Muscle of leg (tissue), 11 donors: ENCODE data around the gene CDO1. TPM values are rescaled to one million over a fixed set of nuclear protein-coding genes. Genes with fewer than 3 reads are reported as not detected.

Source experiments
- DNase-seq: peaks from one replicate; pipeline ENCODE4 v3.0.0; 2013
- H3K27ac ChIP-seq: one replicate; pipeline ENCODE4 v1.5.1; 2013; ENCODE audit warnings: mild to moderate bottlenecking, low read length, control low read depth
- H3K27me3 ChIP-seq: one replicate; pipeline ENCODE4 v1.6.1; 2013; ENCODE audit warnings: low read length; ENCODE audit not compliant: control insufficient read depth, insufficient read depth
- H3K36me3 ChIP-seq: one replicate; pipeline ENCODE4 v1.6.1; 2013; ENCODE audit warnings: low read length; ENCODE audit not compliant: control insufficient read depth, insufficient read depth
- H3K4me1 ChIP-seq: one replicate; pipeline ENCODE4 v1.6.1; 2013; ENCODE audit warnings: low read length; ENCODE audit not compliant: control insufficient read depth, insufficient read depth
- H3K4me3 ChIP-seq: one replicate; pipeline ENCODE4 v1.5.1; 2013; ENCODE audit warnings: low read length, control low read depth
- H3K9me3 ChIP-seq: replicated peaks from 2 replicates; pipeline ENCODE4 v1.6.1; 2013; ENCODE audit warnings: low read depth, low read length; ENCODE audit not compliant: control insufficient read depth
- WGBS: methylation state at CpG from one replicate; pipeline ENCODE4 v1.1.5; 2013; ENCODE audit warnings: missing lambda C conversion rate; ENCODE audit not compliant: insufficient coverage; 5-methylcytosine and 5-hydroxymethylcytosine counted together
- polyA plus RNA-seq, 8 donors: library from polyadenylated mRNA; unstranded; fragments of 120-200 nt; gene quantifications; one replicate each; pipeline versions ENCODE4 v1.2.1 to v1.2.3, GENCODE V29; 2013; ENCODE audit warnings: inconsistent platforms in 1 of 8, low replicate concordance in 1 of 8; ENCODE audit not compliant: insufficient read length in 8 of 8, insufficient read depth in 1 of 8
- total RNA-seq: library from RNA; stranded (reverse); fragments of 120-200 nt; gene quantifications from one replicate; pipeline ENCODE4 v1.2.4, GENCODE V29; 2013

The CDO1 gene
- total and polyA plus RNA-seq, 9 donors: 17.4 to 27.1 (median 22.8) TPM

DNA sequence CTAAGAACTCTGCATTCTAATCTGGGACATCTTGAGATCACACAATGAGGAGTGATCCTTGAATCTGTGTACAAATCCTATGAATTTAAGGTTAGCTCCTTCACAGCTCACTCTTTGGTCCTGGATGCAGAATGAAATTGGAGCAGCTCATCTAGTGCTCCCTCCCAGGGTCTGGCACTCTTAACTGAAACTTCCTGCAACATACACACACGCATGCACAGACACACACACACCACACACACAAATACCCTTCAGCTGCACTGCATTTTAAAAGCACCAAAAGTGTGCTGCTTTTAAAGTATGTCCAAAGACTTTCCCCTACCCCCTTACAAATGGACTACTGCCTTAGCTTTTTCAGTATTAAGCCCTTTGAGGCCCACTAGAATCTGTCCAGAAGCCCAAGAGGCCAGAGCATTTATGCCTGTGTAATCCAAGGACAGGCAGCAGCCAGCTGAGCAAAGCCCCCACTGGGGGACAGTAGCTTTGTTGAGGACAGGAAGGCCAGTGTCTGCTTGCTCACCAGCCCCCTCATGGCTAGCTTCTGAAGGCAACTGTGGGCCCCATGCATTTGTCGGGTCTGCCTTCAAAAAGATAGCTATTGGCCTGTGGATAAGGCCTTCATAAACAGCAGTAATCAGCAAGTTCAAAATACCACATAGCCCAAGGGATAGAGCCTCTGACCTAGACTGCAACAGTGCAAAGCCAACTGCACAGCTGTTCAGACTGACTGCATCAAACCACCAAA is 43.6 kb downstream of the CDO1 start:
- H3K36me3 ChIP-seq: no peaks in the 10 kb centered on the region
- H3K4me1 ChIP-seq: peaks cover 31% of the 10 kb centered on the region
- DNase-seq: peak; percentile 80
- H3K27ac ChIP-seq: peak overlapping the region; percentile 78
- WGBS: 14% methylated on average over 2 of the region's 2 CpGs
- H3K27me3 ChIP-seq: no peaks in the 10 kb centered on the region
- no peaks in the 10 kb centered on the region for H3K9me3 ChIP-seq
- no peak overlapping the region for H3K4me3 ChIP-seq

DNA sequence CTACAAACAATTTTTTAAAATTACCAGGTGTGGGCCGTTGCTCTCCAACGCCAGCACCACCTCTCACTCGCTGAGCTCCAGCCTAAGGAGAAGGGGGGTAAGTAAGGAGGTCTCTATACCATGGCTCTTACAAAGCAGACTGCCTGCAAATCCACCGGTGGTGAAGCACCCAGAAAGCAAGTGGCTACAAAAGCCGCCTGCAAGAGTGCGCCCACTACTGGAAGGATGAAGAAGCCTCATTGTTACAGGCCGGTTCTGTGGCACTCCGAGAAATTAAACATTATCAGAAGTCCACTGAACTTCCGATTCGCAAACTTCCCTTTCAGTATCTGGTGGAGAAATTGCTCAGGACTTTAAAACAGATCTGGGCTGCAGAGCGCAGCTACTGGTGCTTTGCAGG is 46.0 kb downstream of the CDO1 start:
- H3K27ac ChIP-seq: no peak overlapping the region
- H3K36me3 ChIP-seq: no peaks in the 10 kb centered on the region
- no peaks in the 10 kb centered on the region for H3K9me3 ChIP-seq
- H3K4me3 ChIP-seq: no peak overlapping the region
- H3K4me1 ChIP-seq: peaks cover 28% of the 10 kb centered on the region
- no peak for DNase-seq
- no CpG with 5 or more reads among the region's 11 CpGs for WGBS
- no peaks in the 10 kb centered on the region for H3K27me3 ChIP-seq

DNA sequence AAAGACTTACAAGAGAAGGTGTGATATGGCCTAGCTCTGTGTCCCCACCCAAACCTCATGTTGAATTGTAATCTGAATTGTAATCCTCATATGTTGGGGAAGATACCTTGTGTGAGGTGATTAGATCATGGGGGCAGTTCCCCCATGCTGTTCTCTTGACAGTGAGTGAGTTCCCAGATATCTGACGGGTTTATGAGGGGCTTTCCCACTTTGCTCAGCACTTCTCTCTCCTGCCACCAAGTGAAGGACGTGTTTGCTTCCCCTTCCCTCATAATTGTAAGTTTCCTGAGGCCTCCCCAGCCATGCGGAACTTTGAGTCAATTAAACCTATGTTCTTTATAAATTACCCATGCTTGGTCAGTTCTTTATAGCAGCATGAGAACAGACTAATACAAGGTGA is 49.0 kb downstream of the CDO1 start:
- H3K9me3 ChIP-seq: no peaks in the 10 kb centered on the region

GRCh38 chr5:115766608-115767007 is 49.9 kb downstream of the CDO1 start:
- Histone ChIP-seq H3K9me3 (no peaks in the 10 kb centered on the region), H3K27ac (no peak overlapping the region), H3K4me1 (peaks cover 1% of the 10 kb centered on the region), H3K36me3 (no peaks in the 10 kb centered on the region), H3K4me3 (no peak overlapping the region), H3K27me3 (no peaks in the 10 kb centered on the region)
- no peak for DNase-seq
- WGBS: no CpG with 5 or more reads among the region's 1 CpG

More for the DNA sequence above, 49.0 kb downstream of the CDO1 start:
- Histone ChIP-seq H3K4me1 (peaks cover 6% of the 10 kb centered on the region), H3K36me3 (no peaks in the 10 kb centered on the region), H3K4me3 (no peak overlapping the region), H3K27me3 (no peaks in the 10 kb centered on the region), H3K27ac (no peak overlapping the region)
- WGBS: 83% methylated on average over 1 of the region's 3 CpGs
- no peak for DNase-seq

DNA sequence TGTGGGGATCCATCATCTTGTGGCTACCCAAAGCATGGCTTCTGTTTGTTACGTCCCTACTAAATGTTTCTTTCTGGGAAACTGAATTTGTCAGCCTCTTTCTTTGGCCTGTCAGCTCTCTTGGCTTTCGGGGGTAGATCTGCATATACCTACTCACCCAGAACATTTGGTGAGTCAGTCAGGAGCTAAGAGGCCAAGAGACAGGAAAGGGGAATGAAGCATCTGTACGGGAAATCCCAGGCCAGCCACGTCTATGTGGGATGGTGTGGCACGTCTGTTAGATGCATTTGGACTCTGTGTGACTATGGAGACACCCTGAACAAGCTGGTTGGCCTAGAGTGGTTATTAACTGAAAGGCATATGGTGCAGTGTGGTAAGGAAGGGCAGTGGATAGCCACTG is 58.1 kb downstream of the CDO1 start:
- no peaks in the 10 kb centered on the region for H3K36me3 ChIP-seq
- 42% methylated on average over 4 of the region's 5 CpGs for WGBS
- H3K9me3 ChIP-seq: no peaks in the 10 kb centered on the region
- no peak overlapping the region for H3K4me3 ChIP-seq
- no peak for DNase-seq
- no peak overlapping the region for H3K27ac ChIP-seq
- H3K4me1 ChIP-seq: no peaks in the 10 kb centered on the region
- no peaks in the 10 kb centered on the region for H3K27me3 ChIP-seq

DNA sequence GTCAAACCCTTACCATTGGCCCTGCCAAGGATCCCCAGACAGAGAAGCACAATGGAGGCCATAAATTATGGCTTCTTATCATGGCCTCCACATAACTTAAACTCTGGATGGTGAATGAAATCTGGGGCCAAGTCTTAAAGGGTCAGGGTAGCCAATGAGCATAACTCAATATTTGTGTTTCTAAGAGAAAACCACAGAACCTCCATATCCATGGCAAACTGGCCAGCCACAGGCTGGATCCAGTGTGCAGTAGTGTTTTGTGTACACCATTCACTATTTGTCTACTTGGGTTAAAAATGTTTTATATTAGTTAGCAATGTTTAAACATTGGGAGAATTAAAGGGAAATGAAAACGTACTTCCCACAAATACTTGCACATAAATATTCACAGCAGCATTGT is 60.8 kb downstream of the CDO1 start:
- WGBS: no CpG with 5 or more reads among the region's 1 CpG
- no peak for DNase-seq
- no peaks in the 10 kb centered on the region for H3K36me3 ChIP-seq
- H3K27me3 ChIP-seq: no peaks in the 10 kb centered on the region
- no peaks in the 10 kb centered on the region for H3K9me3 ChIP-seq
- no peak overlapping the region for H3K4me3 ChIP-seq
- no peaks in the 10 kb centered on the region for H3K4me1 ChIP-seq
- H3K27ac ChIP-seq: no peak overlapping the region

Other genes starting within 250 kb of the CDO1 start
- gene TICAM2, start 214.2 kb downstream of the CDO1 start, total RNA-seq: 3.3 TPM
- gene TICAM2, start 214.2 kb downstream of the CDO1 start, polyA plus RNA-seq: 1 to 10 TPM; 5.3 to 7.9 (median 6.5) TPM
- 52.9 TPM for gene TMED7, start 190.6 kb downstream of the CDO1 start, total RNA-seq
- 10 to 100 TPM; 49.3 to 79.6 (median 62.5) TPM for gene TMED7, start 190.6 kb downstream of the CDO1 start, polyA plus RNA-seq
- 57.3 TPM for gene ATG12, start 24.9 kb upstream of the CDO1 start, total RNA-seq
- gene ATG12, start 24.9 kb upstream of the CDO1 start, polyA plus RNA-seq: 10 to 100 TPM; 42.1 to 57.3 (median 50.2) TPM
- 63.8 TPM for gene AP3S1, start 25.3 kb upstream of the CDO1 start, total RNA-seq
- gene AP3S1, start 25.3 kb upstream of the CDO1 start, polyA plus RNA-seq: 100 to 1,000 TPM in 7 of 8 donors, 10 to 100 TPM in 1; 90.4 to 152 (median 116) TPM
- 3.3 TPM for gene LVRN, start 145.8 kb upstream of the CDO1 start, total RNA-seq
- 1 to 10 TPM; 2.0 to 4.9 (median 3.3) TPM for gene LVRN, start 145.8 kb upstream of the CDO1 start, polyA plus RNA-seq
- gene ARL14EPL, start 215.8 kb upstream of the CDO1 start, total RNA-seq: 0.09 TPM
- gene ARL14EPL, start 215.8 kb upstream of the CDO1 start, polyA plus RNA-seq: under 1 TPM in 6 of 8 donors, not detected in 2; 0.05 to 0.24 (median 0.15) TPM